GM12864 (cell line): Measurements from ENCODE around the gene ARID1B.

Experiments used
- DNase-seq: peaks from one replicate; pipeline ENCODE4 v3.0.0-alpha.2; 2011; ENCODE audit warnings: low read depth
- H3K4me3 ChIP-seq: 2 replicates; pipeline ENCODE4 v1.5.1; 2011; ENCODE audit warnings: mild to moderate bottlenecking, low read depth, low read length, control low read depth
- CTCF ChIP-seq: IDR thresholded peaks from 2 replicates; pipeline ENCODE4 v1.5.1; 2011; ENCODE audit warnings: low read depth, mild to moderate bottlenecking, moderate library complexity, low read length, control low read depth, inconsistent platforms; ENCODE audit errors: missing control alignments

Gene ARID1B

GRCh38 chr6:157182503-157183264, 405.5 kb downstream of the ARID1B start:
- TF ChIP-seq CTCF = no peak
- H3K4me3 ChIP-seq = no peak overlapping the region
- no peak for DNase-seq

- DNase-seq = peak; percentile 26
- peak; percentile 86 for TF ChIP-seq CTCF
- no peak overlapping the region for H3K4me3 ChIP-seq
Measured at GRCh38 chr6:157184202-157185015, 407.2 kb downstream of the ARID1B start.

- DNase-seq = no peak
- no peak for TF ChIP-seq CTCF
- no peak overlapping the region for H3K4me3 ChIP-seq
Measured at GRCh38 chr6:157185171-157185570, 408.0 kb downstream of the ARID1B start.

GRCh38 chr6:157185986-157186385, 408.8 kb downstream of the ARID1B start:
- TF ChIP-seq CTCF = no peak
- no peak overlapping the region for H3K4me3 ChIP-seq
- no peak for DNase-seq

GRCh38 chr6:157186785-157187181, 409.6 kb downstream of the ARID1B start:
- DNase-seq = no peak
- TF ChIP-seq CTCF = no peak
- no peak overlapping the region for H3K4me3 ChIP-seq

GRCh38 chr6:157187182-157188083, 410.3 kb downstream of the ARID1B start:
- H3K4me3 ChIP-seq = no peak overlapping the region
- no peak for TF ChIP-seq CTCF
- DNase-seq = no peak
